Cerebellar cortex (tissue), 1 donor: ENCODE results near the gene CLDN22.
"Not testable (repeated sequence)": the region's sequence is repeated elsewhere in the genome, so short reads cannot be mapped to it uniquely, and the experiment has no call there.

Experiments used
- DNase-seq: peaks from one replicate; pipeline ENCODE4 v3.0.0-alpha.2; 2015; ENCODE audit warnings: low spot score

Gene CLDN22

DNA sequence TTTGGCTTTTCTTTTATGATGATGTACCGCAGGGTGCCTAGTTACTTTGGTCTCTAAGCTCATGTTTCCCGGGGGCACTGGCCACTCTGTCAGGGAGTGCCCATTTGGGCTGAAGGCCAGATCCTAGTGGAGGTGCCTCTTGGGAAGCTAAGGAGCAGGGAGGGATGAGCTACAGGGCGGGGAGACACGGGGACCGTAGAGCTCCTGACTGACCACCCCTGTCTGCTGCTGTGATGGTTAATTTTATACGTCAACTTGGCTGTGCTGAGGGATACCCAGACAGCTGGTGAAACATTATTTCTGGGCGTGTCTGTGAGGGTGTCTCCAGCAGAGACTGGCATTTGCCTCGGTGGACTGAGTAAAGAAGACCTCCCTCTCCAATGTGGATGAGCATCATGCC is 27.1 kb upstream of the CLDN22 start:
- DNase-seq, result no peak

DNA sequence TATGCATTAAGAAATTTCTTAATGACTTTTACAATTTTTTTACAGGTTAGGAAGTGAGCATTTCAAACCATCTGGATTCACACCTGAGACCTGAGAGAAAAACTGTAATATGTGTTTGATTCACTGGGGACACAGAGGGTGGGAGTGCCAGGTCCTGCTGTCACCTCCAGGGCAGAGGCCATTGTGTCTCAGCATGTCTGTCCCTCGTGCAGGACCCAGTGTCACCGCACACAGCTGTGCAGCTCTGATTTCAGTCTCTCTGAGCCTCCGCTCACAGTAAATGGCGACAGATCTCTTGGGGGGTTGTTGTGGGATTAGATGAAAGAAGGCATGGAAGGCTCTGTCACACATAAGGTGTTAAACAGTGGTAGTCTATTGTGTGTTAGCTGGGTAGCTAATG is 25.2 kb upstream of the CLDN22 start:
- DNase-seq, result no peak

DNA sequence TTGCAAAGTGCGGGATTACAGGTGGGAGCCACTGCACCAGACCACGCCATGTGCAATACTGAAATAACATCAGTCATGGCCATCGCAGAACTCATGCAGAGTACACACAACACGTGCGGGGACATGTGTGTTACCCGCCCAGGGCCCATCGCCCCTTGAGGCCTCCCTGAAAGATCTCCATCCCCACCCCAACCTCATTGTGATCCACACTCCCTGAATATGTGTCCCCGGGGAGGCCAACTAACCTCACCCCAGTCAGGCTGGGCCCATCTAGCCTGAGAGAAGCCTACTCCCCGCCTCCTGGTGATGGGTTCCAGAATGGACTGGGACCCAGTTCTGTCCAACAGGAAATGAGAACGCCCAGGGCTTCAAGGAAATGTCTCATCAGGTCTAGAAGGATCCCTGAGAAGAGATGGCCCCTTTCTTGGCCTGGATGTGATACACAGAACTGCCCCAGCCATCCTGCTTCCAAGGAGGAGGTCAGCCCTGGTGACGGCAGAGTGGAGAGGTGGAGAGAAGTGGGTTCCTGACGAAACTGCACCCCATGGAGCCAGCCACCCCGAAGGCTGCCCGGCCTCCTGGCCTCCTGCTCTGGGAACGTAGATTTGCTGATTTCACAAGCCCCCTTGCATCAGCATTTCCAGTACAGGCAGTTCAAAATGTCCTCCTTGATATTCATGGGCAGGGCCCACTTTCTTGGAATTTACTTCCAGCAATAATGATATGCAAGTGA is 24.6 kb upstream of the CLDN22 start:
- DNase-seq, result no peak

DNA sequence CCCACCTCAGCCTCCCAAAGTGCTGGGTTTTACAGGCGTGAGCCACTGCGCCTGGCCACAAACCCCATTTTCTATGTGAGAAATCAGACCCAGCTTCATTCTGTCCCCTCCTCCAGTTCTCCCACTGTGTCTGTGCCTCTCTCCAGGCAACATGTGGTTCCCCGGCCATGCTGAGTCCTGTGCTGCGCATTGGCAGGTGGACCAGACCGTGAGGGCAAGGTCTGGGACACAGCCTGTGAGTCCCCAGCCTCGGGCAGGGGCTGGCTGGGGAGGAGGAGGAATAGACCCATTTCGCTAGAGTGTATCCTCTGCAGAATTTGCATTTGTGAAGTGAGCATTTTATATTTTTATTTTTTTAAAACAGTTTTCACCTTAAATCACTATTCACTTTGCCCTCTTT is 23.7 kb upstream of the CLDN22 start:
- no peak for DNase-seq

DNA sequence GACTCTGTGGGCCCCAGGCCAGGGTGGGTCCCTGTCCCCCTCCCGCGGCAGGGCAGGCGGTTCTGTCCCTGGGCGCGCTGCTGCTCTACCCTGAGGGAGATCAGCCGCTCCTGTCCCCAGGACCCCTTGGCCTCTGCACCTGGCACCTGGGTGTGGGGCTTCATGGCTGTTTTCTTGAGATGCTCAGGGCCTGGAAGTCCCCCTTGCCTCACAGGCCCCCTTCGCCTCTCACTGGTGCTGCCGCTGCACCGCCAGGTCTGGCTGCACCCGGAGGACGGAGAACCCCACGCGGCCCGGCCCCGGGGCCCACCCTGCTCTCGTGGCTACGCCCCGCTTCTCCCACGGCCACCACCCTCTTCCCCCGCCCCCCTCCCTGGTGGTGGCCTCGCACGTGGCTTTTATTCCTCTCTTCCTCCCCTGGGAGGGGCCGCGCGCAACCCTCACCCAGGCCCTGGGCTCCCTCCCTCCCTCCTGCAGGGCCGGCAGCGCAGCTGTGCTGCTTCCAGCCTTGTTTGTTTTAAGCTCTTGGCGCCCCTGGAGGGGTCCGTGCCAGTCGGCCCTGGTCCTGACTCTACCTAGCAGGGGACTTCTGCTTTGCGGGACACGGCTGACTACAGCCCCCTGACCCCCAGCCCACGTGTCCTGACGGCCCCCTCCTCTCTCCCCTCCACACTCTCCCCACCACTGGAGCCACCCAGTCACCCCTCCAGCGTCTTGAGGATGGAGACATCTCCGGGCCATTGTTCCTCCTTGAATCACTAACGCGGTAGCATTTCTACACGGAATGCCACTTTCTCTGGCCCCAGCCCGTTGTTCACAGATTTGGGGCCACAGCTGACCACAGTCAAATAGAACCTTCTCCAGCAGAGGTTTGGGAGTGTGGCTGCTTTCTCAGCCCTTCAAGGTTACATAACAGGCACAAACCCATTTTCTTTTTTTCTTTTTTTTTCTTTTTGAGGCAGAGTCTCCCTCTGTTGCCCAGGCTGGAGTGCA is 22.8 kb upstream of the CLDN22 start:
- DNase-seq, result no peak

DNA sequence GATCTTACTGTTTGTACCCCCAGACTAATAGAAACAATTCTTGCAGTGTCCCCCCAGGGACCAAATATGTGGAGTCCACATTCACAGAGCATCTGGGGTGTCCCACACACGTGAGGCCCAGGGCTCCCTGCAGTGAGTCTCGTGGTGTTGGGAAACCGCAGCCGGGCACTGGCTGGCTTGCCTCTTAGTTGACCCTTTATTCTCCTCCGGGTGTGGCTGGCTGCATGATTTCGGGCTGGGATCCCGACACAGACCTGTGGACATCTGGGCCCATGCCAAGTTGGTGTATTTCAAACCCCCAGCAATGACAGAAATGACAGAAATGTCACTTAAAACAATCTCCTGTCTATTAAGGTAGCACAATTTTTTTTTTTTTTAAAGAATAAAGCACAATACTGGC is 17.8 kb upstream of the CLDN22 start:
- no peak for DNase-seq

DNA sequence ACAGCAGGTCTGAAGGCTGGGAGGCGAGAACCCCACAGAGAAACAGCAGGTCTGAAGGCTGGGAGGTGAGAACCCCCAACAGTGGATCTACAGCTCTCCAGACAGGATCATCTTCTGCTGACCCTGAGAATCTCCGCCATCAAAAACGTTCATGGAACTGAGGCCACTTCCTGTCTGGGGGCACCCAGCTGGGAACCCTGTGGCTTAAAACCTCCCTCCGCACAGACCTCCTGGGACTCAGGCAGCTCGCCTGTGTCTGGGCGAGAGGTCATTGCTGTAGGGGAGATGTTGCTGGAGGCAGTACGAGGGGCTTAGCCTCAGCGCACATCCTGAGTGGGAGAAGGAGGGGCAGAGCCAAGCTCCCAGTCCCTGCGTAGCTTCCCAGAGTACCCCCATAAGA is 17.3 kb upstream of the CLDN22 start:
- no peak for DNase-seq

DNA sequence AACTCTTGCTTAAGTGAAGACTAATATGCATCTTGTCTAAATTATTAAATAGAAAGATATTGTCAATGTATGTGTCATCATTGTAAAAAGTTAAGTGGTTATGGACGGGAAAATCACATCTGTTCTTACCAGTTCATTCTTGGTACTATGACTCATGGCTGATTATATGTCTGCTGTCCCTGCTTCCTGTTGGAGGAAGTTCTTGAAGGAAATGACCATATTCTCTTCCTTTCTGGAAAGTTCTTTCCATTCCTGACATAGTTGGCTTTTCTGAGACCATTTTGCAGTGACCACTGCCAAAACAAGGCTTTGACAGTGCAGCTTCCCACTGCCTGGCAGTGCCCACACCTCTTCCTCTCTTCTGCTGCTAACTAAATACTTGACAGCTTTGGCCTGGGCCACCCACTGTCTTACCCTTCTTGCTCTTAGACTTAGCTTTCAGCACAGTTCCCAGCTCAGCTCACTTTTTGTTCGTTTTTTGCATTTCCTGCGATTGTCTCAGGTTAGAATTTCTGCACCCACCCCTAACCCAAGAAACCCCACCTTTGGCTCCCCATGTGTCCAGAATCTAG is 15.4 kb upstream of the CLDN22 start:
- DNase-seq, result no peak

DNA sequence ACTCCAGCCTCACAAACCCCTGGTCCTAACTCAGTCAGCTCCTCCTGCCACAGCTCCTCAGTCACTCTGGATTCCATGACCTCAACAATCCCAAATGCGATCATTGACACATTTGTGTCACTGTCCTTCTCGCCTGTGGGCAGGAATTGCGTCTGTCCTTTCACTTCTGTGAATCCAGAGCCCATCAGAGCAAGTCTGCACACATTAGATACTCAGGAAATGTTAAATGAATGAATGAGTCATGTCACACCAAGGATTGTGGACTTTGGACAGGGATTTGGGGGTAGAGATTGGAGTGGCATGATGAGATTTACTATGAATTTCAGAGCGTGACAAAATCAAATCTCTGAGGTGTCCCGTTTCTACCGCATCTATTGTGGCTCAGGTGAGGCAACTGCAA is 13.9 kb upstream of the CLDN22 start:
- DNase-seq, result no peak

DNA sequence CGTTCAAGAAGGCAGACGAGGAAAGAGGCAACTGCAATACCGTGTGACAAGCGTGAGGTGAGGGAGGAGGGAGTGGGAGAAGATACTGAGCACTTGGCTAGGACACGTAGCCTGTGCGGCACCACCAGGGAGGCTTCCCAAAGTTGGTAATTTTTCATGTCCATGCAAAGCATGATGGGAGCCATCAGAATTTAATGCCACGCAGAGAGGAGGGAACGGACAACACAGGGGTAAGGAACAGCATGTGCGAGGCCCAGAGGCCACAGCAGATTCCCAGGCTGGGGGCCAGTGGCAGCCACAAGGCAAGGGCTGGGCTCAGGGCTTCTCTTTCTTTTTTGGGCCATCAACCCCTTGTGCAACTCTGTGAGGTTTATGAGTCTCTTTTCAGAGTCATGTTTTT is 13.1 kb upstream of the CLDN22 start:
- DNase-seq, result no peak

DNA sequence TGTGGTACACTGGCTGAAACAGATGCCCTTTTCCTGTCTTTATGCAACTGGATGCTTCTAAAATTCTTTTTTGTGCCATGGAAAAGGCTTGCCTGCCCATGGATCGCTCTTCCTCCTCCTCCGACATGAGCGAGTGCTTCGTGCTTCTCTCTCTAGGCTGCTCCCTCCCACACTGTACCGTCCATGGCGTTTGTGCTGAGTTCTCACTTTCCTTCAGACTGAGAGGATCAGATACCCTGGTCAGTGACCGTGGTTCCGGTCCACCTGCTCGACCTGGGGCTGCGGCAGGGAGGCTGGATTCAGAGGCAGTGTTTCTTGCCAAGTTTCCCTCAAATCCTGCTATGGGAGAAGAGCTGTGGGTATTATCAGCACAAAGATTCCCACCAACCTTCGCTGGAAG is 12.4 kb upstream of the CLDN22 start:
- peak; percentile 18 for DNase-seq

DNA sequence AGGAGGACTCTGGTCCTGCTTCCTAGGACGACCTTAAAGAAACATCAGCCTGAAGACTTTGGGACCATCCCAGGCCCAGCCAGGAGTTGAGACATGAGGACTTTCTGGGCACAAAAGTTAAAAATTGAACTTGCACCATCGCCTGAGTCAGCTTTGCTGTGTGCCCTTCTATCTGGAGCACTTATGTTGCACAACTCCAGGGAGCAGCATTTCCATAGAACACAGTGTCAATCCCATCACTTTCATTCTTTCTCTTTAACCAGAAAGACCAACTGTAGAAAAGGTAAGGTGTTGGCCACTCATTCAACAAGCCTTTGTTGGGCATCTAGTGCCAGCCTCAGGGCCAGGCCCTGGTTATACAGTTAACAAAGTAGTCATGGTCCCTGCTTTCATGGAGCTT is 10.8 kb upstream of the CLDN22 start:
- no peak for DNase-seq

DNA sequence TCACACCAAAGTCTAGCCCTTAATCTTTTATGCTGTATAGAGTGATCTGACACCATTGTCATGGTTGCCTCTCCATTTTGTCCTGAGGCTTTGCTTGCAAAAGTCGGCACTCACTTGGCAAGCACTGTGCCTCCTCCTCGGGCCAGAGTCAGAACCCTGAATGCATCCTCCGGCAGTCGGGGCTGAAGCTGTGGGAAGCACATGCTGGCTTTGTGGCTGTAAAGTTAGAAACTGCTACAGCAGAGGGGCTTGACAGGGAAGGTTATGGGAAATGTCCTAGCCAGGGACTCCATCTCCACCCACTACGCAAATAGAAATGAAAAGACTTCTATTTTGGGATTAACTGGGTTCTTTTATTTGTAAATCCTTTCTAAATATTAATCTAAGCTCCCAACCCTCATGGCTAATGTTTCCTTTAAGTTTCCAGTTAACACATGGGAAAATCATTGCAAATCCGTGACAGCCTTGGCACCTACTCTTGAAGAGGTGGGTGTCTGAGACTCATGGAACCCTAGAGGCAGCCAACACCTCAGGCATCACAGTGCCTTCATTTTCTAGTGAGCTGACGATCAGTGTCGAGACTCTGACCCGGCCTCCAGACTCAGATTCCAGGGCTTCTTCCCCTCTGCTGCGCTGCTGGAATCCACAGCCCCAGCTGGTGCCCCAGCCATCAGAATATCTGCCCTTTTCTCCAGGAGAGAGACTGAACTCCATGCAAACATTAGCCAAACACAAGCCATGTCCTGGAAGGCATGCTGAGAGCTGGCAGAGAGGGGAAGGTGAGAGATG is 10.1 kb upstream of the CLDN22 start:
- no peak for DNase-seq

DNA sequence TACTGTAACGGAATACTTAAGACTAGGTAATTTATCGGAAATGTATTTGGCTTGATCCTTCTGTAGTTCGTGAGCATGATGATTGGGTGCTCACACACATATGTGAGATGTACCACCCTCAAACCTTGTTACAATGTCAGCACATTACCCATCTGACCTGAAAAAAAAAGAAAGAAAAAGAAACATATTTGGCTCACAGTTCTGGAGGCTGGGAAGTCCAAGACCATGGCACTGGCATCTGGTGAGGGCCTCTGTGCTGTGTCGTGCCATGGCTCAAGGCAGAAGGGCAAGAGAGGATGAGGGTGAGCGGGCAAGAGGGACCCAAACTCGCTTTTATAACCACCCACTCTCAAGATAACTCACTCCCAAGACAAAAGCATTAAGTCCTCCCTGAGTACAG is 9.2 kb upstream of the CLDN22 start:
- no peak for DNase-seq

DNA sequence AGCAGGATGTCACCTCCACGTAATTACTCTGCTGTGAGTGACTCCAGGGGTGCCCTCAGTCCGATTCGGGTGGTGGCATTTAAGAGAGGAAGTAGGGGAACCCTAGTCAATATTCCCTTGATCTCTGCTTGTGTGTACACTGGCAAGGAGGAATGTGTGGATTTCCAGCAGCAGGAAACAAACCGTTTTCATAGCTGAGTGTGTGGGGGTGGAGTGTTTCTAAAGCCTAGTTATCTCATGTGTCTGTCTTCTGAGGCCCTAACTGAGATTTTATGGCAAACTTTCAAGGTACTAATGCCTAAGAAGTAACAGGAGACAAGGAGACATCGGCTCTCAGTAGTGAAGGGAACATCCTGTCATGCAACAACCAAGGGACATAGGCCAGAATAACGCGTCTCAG is 8.8 kb upstream of the CLDN22 start:
- no peak for DNase-seq

DNA sequence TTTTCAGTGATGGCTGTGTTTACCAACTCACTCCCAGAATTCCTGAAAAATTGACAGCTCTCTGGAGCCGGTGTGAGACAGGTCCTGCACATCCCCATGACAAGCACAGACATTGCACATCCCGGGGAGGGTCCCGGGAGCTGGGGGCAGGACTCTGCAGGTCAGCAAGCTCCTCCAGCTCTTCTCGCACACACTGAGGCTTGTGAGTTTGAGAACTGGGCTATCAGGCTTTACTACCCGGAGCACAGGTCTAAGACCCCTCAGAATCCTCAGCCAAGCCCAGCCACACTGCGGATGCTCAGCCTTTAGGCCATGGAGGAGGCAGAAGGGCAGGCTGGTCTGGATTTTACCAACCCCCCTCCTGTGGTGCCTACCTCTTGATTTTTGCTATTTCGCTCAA is 7.8 kb upstream of the CLDN22 start:
- no peak for DNase-seq

DNA sequence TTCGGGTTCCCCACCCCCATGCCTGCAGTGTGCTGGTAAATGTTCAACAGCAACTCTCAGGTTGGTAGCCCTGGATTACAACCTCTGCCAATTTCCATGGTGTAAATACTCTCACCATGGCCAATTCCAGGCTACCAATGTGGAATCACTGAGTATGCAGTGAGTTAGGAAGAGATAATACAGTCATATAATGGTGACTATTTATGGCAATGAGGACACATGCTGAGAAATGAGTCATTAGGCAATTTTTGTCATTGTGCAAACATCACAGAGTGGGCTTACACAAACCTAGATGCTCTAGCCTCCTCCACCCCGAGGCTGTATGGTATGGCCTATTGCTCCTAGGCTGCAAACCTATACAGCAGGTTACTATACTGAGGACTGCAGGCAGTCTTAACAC is 6.8 kb upstream of the CLDN22 start:
- DNase-seq, result no peak

DNA sequence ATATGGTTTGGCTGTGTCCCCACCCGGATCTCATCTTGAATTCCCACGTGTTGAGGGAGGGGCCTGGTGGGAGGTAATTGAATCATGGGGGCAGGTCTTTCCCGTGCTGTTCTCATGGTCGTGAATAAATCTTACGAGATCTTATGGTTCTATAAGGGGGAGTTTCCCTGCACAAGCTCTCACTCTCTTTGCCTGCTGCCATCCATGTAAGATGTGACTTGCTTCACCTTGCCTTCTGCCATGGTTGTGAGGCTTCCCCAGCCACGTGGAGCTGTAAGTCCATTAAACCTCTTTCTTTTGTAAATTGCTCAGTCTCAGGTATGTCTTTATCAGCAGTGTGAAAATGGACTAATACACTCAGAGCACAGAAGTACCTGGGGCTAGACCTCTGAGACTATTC is 6.3 kb upstream of the CLDN22 start:
- DNase-seq, result not testable (repeated sequence)

DNA sequence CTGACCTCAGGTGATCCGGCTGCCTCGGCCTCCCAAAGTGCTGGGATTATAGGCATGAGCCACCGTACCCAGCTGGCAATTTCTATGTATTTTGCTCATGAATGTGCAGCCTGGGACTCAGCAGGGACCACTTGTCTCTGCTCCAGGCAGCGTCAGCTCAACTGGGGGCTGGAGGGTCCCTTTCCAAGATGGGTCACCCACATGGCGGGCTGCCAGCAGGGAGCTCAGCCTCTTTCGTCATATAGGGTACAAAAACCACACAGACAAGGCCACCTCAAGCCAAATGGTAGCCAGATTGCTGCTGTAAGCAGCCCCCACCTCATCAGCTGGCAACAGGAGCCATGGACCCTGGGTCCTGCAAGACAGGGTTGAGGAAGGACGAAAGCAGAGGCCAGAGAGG is 4.5 kb upstream of the CLDN22 start:
- DNase-seq, result no peak

DNA sequence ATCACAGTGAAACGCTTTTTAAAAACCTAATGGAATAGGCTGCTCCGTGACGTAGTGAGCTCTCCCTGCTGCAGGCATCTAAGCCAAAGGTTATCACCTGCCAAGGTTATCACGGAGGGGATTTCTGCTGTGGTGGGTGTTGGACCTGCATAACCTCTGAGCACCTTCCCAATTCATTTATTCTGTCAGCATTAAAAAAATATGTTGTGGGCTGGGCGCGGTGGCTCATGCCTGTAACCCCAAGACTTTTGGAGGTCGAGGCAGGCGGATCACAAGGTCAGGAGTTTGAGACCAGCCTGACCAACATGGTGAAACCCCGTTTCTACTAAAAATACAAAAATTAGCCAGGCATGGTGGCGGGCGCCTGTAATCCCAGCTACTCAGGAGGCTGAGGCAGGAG is 4.0 kb upstream of the CLDN22 start:
- not testable (repeated sequence) for DNase-seq

DNA sequence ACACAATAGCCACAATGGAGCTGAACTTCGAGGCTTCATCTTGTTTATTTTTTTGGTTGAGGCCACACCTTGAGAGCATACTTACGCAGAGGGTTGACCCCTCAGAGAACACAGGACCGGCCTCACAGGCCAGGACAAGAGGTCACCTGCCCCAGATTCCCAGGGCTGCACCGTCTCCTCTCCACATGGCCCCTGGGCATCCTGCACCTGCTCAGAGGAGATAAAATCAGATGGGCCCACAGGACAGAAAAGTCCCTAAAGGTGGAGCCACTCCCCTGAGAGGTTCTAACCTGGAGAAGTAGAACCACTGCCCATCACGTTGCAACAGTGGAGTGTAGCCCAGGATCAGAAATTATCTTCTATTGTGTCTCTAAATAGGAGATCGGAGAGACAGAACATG is 3.2 kb upstream of the CLDN22 start:
- no peak for DNase-seq

DNA sequence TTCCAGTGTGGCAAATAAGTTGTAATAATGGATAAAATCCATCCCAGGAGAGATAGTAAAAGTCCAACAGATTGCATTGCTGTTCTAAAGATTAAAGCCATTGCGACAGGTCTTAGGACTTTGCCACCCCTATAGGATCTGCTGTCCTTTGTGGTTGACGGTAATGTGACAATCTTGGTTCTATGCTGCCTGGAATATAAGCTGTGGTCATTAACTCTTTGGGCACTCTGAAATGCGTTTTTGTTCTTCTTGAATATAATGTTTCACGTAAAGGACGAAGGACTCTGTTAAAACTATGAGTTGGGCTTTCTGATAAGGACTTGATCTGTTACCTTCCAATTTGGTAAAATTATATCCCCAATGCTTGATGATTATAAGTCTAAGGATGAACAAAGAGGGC is 2.2 kb upstream of the CLDN22 start, which contains the start of gene CLDN24:
CLDN24 (minus strand) TSS at position 101 of the 400 bp plus-strand sequence; CDS start at position 101, 0 bp downstream.
- no peak for DNase-seq
